Fibroblast of the aortic adventitia (primary cell): ENCODE measurements around the gene NFYC. TPM values are rescaled to one million over a fixed set of nuclear protein-coding genes. Genes with fewer than 3 reads are reported as not detected.

Experiments
- DNase-seq: peaks from one replicate; pipeline ENCODE4 v3.0.0-alpha.2; 2010; ENCODE audit warnings: low read depth
- H3K4me3 ChIP-seq: 2 replicates; pipeline ENCODE4 v1.5.1; 2011; ENCODE audit warnings: low read depth, mild to moderate bottlenecking, control low read depth, low read length, moderate library complexity
- CTCF ChIP-seq: IDR thresholded peaks from 2 replicates; pipeline ENCODE4 v1.5.1; 2011; ENCODE audit warnings: mild to moderate bottlenecking, low read length, control low read depth, inconsistent platforms; ENCODE audit not compliant: insufficient read depth
- total RNA-seq: library from RNA; depleted of rRNA; stranded (reverse); fragments of >200 nt; gene quantifications from 2 replicates; pipeline ENCODE4 v1.2.3, GENCODE V29; 2012; ENCODE audit warnings: low replicate concordance

NFYC gene
- total RNA-seq, 1 donor, result 23.1 TPM

DNA sequence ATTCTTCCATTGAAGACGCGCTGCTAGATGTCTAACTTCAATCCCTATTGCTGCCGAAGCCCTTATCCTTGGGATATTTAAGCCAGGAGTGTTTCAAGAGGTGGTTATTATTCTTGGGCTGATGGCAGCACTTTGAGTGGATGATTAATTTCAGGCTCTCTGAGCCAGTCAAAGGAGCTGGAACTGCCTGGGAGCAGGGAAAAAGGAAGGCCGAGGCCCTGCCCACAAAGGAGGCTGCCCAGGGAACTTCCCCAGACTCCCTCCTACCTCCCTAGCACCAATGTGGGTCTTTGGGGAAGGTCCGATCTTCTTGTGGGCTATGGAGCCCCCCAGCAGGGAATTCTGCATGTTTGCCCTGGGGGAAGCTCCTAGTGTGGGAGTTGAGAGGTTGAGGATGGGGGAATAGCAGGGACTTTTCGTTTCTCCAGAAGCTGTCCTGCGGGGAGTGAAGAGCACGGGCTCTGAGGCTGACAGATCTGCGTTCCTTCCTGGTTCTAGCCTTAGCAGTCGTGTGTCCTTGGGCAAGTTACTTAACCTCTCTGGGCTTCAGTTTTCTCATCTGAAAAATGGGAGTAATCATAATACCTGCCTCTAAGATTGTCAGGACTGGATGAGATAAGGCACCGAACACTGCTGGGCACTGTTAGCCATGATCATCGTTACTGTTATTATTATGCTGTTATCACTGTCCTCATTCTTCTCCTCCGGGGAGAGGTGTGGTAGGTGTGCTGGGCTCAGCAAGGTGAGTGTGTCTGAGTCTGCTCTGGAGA is 98.3 kb downstream of the NFYC start:
- H3K4me3 ChIP-seq, result no peak overlapping the region
- DNase-seq, result no peak
- TF ChIP-seq CTCF, result no peak

- no peak for DNase-seq
- no peak for TF ChIP-seq CTCF
- H3K4me3 ChIP-seq, result no peak overlapping the region
These were observed 100.5 kb downstream of the NFYC start for GRCh38 chr1:40792036-40792435.

DNA sequence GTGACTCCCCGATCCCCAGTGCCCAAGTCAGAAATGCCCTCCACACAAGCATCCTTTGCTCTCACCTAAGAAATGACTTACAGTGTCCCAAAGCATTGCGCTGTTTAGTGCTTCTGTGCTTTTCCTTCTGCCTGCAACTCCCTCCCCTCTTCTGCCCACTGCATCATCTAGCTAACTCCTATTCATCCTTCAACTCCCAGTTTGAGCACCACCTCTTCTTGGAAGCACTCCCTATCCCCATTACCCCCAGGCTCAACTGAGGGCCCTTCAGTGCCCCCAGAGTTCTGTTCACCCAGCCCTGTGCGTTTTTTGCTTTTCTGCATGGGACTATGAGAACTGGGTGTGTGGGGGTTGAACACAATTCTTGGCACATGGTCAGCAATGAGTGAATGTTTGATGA is 102.1 kb downstream of the NFYC start:
- no peak for TF ChIP-seq CTCF
- no peak for DNase-seq
- no peak overlapping the region for H3K4me3 ChIP-seq

DNA sequence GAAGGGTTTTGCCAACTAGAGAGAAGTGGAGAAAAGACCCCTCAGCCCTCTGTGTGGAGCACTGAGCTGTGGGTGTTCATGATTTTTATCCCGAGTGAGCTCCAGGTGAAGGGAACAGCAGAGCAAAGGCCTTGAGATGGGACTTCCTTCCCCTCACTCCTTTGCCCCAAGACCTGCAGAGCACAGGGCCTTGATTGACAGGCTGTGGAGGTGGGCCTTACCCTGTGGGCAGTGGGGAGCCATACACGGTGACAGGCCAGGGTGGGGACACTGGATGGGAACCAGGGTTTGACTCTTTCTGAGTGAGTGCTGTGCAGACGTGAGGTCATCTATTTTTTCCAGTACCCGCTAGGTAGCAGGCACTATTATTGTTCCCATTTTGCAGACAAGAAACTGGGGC is 102.5 kb downstream of the NFYC start:
- TF ChIP-seq CTCF, result no peak
- DNase-seq, result no peak
- no peak overlapping the region for H3K4me3 ChIP-seq

DNA sequence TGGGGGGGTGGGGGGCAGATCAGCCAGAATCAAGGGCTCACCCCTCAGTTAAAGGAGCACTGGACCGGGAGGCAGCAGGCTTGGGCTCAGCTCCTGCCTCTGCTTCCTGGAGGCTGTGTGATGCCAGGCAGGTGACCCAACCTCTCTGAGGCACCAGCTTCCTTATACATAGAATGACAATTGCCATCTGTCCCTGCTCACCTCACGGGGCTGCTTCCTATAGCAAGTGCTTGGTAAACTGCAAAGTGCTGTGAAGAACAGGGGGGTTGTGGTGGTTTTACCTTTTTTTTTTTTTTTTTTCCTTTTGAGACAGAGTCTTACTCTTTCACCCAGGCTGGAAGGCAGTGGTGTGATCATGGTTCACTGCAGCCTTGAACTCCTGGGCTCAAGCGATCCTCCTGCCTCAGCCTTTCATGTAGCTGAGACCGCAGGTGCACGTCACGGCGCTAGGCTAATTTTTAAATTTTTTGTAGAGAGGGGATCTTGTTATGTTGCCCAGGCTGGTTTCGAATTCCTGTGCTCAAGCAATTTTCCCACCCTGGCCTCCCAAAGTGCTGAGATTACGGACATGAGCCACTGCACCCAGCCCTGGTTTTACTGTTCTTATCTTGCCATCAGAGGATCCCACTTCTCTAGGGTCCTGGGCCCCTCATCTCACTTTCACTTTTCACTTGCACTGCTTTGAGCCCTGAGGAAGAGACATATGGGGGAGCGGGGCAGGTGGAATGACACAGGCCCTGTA is 103.6 kb downstream of the NFYC start:
- no peak for TF ChIP-seq CTCF
- DNase-seq, result no peak

GRCh38 chr1:40795811-40796586 is 104.5 kb downstream of the NFYC start:
- DNase-seq, result no peak
- TF ChIP-seq CTCF, result no peak

More for the DNA sequence above, 103.6 kb downstream of the NFYC start:
- H3K4me3 ChIP-seq, result no peak overlapping the region

More at GRCh38 chr1:40795811-40796586, 104.5 kb downstream of the NFYC start:
- no peak overlapping the region for H3K4me3 ChIP-seq
